Mammary epithelial cell (primary cell): ENCODE data around the gene RHOD.

Experiments used
- EZH2 ChIP-seq: IDR thresholded peaks from 2 replicates; pipeline ENCODE4 v1.6.1; 2012; ENCODE audit warnings: low read length, inconsistent platforms, borderline replicate concordance
- TF ChIP-seq, protein P1 (sequence below), 2 donors: IDR thresholded peaks in 1 of 2; conservative IDR thresholded peaks in 1 of 2; 2 replicates each; pipeline ENCODE4 v1.5.1; 2011 to 2012; ENCODE audit warnings: inconsistent platforms in 2 of 2, low read length in 2 of 2, mild to moderate bottlenecking in 2 of 2, control low read depth in 1 of 2, low read depth in 1 of 2; ENCODE audit not compliant: insufficient read depth in 1 of 2; ENCODE audit errors: extremely low read depth in 1 of 2

DNA sequence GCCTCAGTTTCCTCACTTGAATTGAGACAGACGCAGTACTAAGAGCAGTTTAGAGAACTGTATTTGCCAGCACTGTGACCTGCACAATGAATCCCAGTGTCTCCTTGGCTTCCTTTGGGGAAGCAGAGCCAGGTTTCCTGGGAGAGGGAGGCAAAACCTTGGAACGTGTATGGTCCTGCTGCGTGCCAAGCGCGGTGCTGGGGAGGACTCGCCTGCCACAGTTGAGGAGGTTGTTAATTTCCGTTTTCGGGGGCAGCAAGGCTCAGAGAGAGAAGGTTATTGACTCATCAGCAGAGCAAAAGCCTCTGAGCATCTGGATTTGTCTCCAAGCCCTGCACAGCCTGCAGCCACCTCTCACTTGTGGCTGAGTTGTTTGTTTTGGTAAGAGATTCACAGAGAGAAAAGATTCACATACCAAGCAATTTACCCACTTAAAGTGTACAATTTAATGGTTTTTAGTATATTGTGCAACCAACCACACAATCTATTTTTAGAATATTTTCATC is 22.9 kb upstream of the RHOD start:
- TF ChIP-seq, protein P1, sequence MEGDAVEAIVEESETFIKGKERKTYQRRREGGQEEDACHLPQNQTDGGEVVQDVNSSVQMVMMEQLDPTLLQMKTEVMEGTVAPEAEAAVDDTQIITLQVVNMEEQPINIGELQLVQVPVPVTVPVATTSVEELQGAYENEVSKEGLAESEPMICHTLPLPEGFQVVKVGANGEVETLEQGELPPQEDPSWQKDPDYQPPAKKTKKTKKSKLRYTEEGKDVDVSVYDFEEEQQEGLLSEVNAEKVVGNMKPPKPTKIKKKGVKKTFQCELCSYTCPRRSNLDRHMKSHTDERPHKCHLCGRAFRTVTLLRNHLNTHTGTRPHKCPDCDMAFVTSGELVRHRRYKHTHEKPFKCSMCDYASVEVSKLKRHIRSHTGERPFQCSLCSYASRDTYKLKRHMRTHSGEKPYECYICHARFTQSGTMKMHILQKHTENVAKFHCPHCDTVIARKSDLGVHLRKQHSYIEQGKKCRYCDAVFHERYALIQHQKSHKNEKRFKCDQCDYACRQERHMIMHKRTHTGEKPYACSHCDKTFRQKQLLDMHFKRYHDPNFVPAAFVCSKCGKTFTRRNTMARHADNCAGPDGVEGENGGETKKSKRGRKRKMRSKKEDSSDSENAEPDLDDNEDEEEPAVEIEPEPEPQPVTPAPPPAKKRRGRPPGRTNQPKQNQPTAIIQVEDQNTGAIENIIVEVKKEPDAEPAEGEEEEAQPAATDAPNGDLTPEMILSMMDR (conservative IDR thresholded peaks at IDR 0.05 in 1 of 2, IDR thresholded peaks at IDR 0.05 in 1 of 2; ENCODE audit: extremely low read depth in 1 of 2, insufficient read depth in 1 of 2, low read depth in 1 of 2, low read length in 2 of 2): no peak
- TF ChIP-seq EZH2: no peak
